ENCODE results near the gene C16orf74. TPM values are rescaled to one million over a fixed set of nuclear protein-coding genes. Genes with fewer than 3 reads are reported as not detected.
A peak's percentile ranks its signal among the peaks of the same experiment; 100 is the strongest.

The C16orf74 gene
- polyA plus RNA-seq, 1 donor, result 1.8 TPM

GRCh38 chr16:85689950-85690320 is 61.0 kb downstream of the C16orf74 start:
- DNase-seq, result no peak

GRCh38 chr16:85689285-85689949 is 61.5 kb downstream of the C16orf74 start:
- DNase-seq, result no peak

GRCh38 chr16:85688586-85689284 is 62.2 kb downstream of the C16orf74 start, which contains the start of gene GINS2:
Gene GINS2, minus strand, starts transcription at chr16:85688954. Its CDS starts 56 bp downstream, at chr16:85688898.
- DNase-seq, result peak; percentile 92

- no peak for DNase-seq
These were observed 63.0 kb downstream of the C16orf74 start for GRCh38 chr16:85687651-85688471.

DNA sequence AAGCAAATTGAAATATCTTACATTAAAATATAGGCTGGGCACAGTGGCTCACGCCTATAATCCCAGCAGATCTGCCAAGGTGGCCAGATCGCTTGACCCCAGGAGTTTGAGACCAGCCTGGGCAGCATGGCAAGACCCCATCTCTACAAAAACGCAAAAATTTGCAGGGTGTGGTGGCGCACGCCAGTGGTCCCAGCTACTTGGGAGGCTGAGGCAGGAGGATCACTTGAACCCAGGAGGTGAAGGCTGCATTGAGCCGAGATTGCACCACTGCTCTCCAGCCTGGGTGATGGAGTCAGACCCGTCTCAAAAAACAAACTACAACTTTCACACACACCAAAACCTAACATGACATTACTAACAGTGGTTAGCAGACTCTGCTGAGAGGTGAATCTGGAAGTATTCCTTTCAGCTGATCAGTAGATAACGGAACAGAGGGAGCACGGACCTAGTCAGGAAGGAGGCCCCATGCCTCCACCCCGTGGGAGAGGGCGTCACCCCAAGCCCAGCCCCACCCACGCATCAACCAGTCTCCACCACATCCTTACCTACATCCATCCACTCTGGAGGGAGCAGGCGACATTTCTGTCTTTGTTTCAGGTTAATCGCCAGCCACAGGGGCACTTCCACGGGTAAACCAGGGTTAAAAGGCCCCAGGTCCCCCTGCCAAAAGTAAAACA is 63.8 kb downstream of the C16orf74 start:
- no peak for DNase-seq

- no peak for DNase-seq
These were observed 65.6 kb downstream of the C16orf74 start for GRCh38 chr16:85685251-85685650.

- DNase-seq, result no peak
These were observed 67.5 kb downstream of the C16orf74 start for GRCh38 chr16:85683363-85683762.

GRCh38 chr16:85682516-85682915 is 68.4 kb downstream of the C16orf74 start:
- no peak for DNase-seq

DNA sequence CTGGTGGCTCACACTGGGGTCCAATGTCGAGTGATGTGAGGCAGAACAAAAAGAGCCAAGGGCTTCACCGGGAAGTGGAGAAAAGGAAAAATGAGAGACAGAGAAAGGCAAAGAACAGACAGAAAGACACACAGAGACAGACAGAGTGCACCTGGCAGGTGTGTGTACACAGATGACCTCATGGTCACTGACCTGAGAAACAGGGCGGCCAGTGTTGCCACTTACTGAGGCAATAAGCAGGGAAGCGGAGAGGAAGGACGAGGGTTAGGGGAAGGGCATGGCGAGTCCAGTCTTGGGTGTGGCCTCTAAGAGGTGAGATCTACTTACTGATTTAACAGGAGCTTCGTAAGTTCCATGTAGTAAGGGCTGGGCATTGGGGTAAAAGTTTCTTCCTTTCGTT is 69.6 kb downstream of the C16orf74 start:
- DNase-seq, result no peak

DNA sequence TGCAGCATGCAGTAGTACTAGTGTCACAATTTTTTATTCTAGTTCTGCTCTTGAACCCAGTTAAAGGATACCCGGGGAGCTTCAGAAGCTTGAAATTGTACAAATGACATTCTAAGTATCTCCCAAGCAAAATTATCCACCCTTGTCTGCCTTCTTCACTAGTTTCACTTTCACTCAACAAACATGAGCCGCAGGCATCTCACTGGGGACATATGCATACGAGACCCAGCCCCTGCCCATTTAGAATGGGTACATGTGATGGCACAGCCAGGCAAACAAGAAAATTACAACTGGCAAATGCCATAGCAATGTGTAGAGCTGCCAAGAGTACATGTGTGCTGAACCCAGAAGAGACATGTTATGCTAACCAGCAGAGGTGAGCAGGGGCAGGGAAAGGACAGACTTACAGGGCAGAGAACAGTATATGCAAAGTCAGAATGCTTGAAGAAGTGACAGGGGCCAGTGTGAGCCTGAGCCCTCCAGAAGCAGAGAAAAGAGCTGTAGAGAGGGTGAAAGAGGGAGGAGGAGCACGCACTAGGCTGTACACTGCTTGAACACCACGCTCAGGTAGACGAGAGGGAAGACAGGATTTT is 70.4 kb downstream of the C16orf74 start:
- DNase-seq, result no peak

- no peak for DNase-seq
These were observed 71.0 kb downstream of the C16orf74 start for GRCh38 chr16:85679870-85680269.

DNA sequence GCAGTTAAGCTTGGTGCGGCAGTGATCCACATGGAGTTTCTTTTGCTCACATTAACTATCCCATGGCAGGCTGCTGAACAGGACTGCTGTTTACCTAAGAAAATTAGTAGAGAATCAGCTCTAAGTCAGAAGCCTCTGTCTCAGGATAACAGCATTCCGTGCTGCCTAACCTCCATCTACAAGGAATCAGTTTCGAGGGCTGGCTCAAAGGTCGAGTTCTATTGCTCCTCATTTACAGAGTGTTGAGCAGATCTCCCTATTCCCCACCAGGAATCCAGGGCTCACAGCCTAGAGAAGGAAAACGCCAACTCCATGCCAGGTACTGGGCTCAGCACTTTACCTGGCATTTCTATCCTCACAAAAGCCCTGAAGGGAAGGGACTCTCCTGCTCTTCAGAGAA is 72.1 kb downstream of the C16orf74 start:
- DNase-seq, result no peak

- DNase-seq, result no peak
These were observed 72.9 kb downstream of the C16orf74 start for GRCh38 chr16:85678016-85678415.

DNA sequence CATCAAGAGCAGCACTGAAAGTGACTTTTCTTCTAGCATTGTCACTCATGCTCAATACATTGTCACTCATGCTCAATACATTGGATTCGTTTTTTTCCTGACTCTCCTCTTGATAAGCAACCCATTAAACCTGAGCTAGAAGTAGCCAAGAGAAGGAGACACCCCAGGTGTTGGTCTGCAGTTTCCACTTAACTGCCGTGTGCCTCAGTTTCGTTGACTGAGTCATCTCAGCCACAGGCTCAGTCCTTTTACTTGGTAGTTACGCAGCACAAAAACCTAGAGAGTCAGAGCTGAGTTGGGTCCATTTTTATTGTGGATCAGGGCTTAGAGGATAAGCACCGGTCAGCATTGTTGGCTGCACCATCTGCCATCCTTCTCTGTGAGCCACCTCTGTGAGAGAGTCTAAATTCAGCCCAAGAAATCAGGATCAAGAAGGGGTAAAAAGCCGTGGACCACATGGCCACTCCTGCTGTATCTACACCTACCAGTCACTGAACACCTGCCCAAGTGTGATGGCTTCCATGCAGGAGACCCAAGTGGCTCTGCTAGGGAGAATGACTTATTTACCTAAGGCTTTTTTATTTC is 73.4 kb downstream of the C16orf74 start:
- no peak for DNase-seq

DNA sequence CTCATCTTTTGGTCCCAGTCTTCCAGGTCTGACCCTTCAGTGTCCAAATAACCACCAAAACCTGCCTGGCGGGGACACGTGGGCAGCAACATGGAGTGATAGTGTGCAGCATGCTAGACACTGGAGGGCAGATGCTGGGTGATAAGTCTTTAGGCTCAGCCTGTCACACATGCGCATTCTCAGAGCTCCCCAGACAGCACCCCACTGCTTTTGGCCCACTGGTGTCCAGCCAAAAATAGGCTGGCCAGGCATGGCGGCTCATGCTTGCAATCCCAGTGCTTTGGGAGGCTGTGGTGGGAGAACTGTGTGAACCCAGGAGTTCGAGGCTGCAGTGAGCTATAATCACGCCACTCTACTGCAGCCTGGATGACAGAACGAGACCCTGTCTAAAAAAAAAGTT is 74.4 kb downstream of the C16orf74 start:
- no peak for DNase-seq

DNA sequence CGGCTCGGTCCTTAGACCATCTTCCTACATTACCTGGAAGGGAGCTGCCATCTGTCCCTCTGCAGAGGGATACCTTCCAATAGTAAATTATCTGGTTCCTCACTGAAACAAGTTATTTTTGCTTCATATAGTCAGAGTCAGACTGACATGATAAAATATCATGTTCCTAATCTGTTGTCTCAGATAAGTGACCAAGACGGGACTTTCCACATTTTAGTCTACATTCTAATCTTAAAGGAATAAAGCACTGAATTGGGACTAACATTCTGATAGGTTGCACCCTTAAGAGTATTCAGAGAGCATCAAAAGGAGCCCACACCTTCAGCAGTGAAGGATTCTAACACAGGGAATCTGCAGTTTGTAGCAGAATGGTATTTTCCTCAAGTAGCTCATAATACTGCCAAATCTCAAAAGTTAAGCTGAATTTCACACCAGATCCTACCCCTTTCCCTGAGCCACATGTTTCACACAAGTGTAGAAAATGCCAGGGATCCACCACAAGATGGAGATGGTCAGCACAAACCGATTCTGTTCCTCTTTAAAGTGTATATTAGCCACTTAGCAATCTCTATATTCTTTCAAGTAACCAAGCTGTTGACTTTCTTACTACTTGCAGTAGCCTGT is 75.5 kb downstream of the C16orf74 start:
- no peak for DNase-seq

DNA sequence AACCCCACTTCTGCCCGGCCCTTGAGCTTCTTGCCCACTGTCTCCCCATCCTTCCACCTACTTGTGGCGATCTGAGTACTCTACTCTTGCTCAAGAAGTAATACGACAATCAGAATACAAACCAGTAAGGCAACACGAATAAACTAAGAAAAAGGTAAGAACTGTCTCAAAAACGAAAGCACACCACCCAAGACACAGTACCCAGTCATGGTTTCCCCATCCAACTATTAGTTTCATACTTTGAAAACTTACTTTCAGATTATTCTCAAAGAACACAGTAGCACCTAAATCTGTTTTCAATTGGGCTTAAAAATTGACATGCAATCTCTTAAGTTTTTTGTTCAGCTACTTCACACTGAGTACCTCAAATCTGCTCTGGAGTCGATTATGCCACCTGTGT is 76.1 kb downstream of the C16orf74 start:
- DNase-seq, result no peak

GRCh38 chr16:85674418-85674755 is 76.5 kb downstream of the C16orf74 start:
- DNase-seq, result no peak

- DNase-seq, result no peak
These were observed 77.1 kb downstream of the C16orf74 start for GRCh38 chr16:85673529-85674417.

DNA sequence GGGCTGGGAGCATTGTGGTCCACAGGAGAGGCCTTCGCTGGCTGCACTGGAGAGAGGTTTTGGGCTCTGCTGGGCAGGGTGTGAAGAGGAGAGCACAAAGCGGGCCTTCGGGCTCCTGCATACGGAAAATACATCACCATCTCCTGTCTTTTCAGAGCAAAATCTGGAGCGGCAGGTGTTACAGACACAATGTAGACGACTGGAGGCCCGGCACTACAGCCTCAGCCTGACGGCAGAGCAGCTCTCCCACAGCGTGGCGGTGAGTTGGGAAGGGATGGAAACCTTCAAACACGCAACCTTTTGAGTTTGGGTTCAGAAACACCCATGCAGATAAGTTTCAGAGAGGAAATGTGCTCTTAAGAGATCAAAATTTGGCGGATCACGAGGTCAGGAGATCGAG is 80.1 kb downstream of the C16orf74 start:
- no peak for DNase-seq

All from hindlimb muscle (tissue), 1 donor.